Measurements from ENCODE around the gene C10orf120. TPM values are rescaled to one million over a fixed set of nuclear protein-coding genes. Genes with fewer than 3 reads are reported as not detected.

Gene C10orf120
- total RNA-seq, 1 experiment from 2014 or later: not detected

DNA sequence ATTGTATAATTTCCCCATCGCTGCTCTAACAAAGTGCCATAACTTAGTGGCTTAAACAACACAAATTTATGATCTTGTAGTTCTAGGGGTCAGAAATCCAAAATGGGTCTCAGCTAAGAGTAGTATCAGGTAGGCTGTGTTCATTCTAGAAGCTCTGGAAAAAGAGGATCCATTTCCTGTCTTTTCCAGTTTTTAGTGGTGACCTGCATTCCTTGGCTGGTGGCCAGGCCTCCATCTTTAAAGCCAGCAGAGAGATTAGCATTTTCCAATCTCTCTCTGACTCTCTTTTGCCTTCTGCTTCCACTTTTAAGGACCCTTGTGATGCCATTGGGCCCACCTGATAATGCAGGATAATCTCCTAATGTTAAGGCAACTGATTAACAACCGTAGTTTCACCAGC lies 41.0 kb upstream of the C10orf120 start:
- no peak for TF ChIP-seq CTCF (IDR thresholded peaks at IDR 0.05; ENCODE audit: unreplicated experiment)
- BruUV-seq (replicated peaks): no TSS peak
- H3K4me1 Mint-ChIP-seq (ENCODE audit: low read depth, unreplicated experiment): no peaks in the 10 kb centered on the region
- DNase-seq: no peak
- no peaks in the 10 kb centered on the region for H3K36me3 Mint-ChIP-seq (ENCODE audit: insufficient read depth, unreplicated experiment)
- no peaks in the 10 kb centered on the region for H3K9me3 Mint-ChIP-seq (ENCODE audit: low read depth, unreplicated experiment)
- no peak overlapping the region for H3K27ac Mint-ChIP-seq (ENCODE audit: unreplicated experiment)
- H3K4me3 Mint-ChIP-seq (ENCODE audit: low read depth, unreplicated experiment): no peak overlapping the region
- intact Hi-C loops (cut with micrococcal nuclease; ENCODE audit: unreplicated experiment): no loop called here
- CTCF ChIA-PET: no interaction called here
- peaks cover 32% of the 10 kb centered on the region for H3K27me3 Mint-ChIP-seq (ENCODE audit: unreplicated experiment)

DNA sequence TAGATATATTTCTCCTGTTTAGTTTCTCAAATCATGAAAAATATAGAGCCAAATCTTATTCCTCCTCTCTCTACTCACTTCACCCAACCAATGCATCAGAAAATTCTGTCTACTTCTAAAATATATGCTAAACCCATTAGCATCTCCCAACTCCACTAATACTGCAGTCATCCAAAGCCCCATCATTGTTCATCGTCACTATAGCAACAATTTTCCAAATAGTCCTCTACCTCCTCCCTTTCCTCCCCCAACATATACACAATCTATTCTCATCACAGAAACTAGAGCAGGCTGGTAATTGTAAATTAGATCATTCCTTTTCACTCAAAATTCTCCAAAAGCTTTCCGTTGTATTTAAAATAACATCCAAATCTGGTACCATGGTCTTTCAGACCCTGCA lies 38.4 kb upstream of the C10orf120 start:
- no TSS peak for BruUV-seq (replicated peaks)
- CTCF ChIA-PET: no interaction called here
- intact Hi-C loops (cut with micrococcal nuclease; ENCODE audit: unreplicated experiment): no loop called here
- H3K36me3 Mint-ChIP-seq (ENCODE audit: insufficient read depth, unreplicated experiment): no peaks in the 10 kb centered on the region
- no peaks in the 10 kb centered on the region for H3K9me3 Mint-ChIP-seq (ENCODE audit: low read depth, unreplicated experiment)
- TF ChIP-seq CTCF (IDR thresholded peaks at IDR 0.05; ENCODE audit: unreplicated experiment): no peak
- peaks cover 30% of the 10 kb centered on the region for H3K27me3 Mint-ChIP-seq (ENCODE audit: unreplicated experiment)
- no peak overlapping the region for H3K4me3 Mint-ChIP-seq (ENCODE audit: low read depth, unreplicated experiment)
- no peaks in the 10 kb centered on the region for H3K4me1 Mint-ChIP-seq (ENCODE audit: low read depth, unreplicated experiment)
- H3K27ac Mint-ChIP-seq (ENCODE audit: unreplicated experiment): no peak overlapping the region
- DNase-seq: no peak

GRCh38 chr10:122733931-122734665 lies 34.5 kb upstream of the C10orf120 start:
- H3K9me3 Mint-ChIP-seq (ENCODE audit: low read depth, unreplicated experiment): no peaks in the 10 kb centered on the region
- no peak for TF ChIP-seq CTCF (IDR thresholded peaks at IDR 0.05; ENCODE audit: unreplicated experiment)
- no peaks in the 10 kb centered on the region for H3K36me3 Mint-ChIP-seq (ENCODE audit: insufficient read depth, unreplicated experiment)
- no peak overlapping the region for H3K27ac Mint-ChIP-seq (ENCODE audit: unreplicated experiment)
- DNase-seq: no peak
- BruUV-seq (replicated peaks): no TSS peak
- intact Hi-C loops (cut with micrococcal nuclease; ENCODE audit: unreplicated experiment): no loop called here
- H3K4me1 Mint-ChIP-seq (ENCODE audit: low read depth, unreplicated experiment): no peaks in the 10 kb centered on the region
- no peak overlapping the region for H3K4me3 Mint-ChIP-seq (ENCODE audit: low read depth, unreplicated experiment)
- peaks cover 49% of the 10 kb centered on the region for H3K27me3 Mint-ChIP-seq (ENCODE audit: unreplicated experiment)
- CTCF ChIA-PET: no interaction called here

DNA sequence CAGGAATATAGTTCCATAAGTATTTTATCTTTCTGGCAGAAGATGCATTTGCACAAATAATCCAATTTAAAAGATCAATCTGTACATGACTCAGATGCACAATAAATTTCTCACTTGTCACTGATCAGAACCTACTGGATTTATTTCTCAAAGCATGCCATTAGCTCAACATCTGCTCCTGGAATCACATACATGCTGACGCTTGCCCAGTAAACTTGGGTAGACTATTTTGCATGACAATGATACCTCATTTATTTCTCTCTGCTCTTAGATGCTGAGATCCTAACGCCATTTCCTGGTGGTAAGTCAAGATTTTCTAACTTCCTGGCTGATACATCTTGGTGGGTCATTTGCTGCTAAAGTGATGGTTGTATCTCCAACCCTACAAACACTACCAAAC lies 33.8 kb upstream of the C10orf120 start:
- intact Hi-C loops (cut with micrococcal nuclease; ENCODE audit: unreplicated experiment): no loop called here
- H3K4me3 Mint-ChIP-seq (ENCODE audit: low read depth, unreplicated experiment): no peak overlapping the region
- CTCF ChIA-PET: no interaction called here
- BruUV-seq (replicated peaks): no TSS peak
- no peak overlapping the region for H3K27ac Mint-ChIP-seq (ENCODE audit: unreplicated experiment)
- H3K27me3 Mint-ChIP-seq (ENCODE audit: unreplicated experiment): peaks cover 55% of the 10 kb centered on the region
- no peaks in the 10 kb centered on the region for H3K9me3 Mint-ChIP-seq (ENCODE audit: low read depth, unreplicated experiment)
- H3K36me3 Mint-ChIP-seq (ENCODE audit: insufficient read depth, unreplicated experiment): no peaks in the 10 kb centered on the region
- no peak for DNase-seq
- H3K4me1 Mint-ChIP-seq (ENCODE audit: low read depth, unreplicated experiment): no peaks in the 10 kb centered on the region
- TF ChIP-seq CTCF (IDR thresholded peaks at IDR 0.05; ENCODE audit: unreplicated experiment): no peak

Measured in Calu3 (cell line).